ENCODE results near the gene SLC28A2.
"Not testable (repeated sequence)": the region's sequence is repeated elsewhere in the genome, so short reads cannot be mapped to it uniquely, and the experiment has no call there.

SLC28A2 gene

GRCh38 chr15:45251888-45252287 lies at the start of gene SLC28A2:
Gene SLC28A2 (plus strand): TSS chr15:45252234. CDS start chr15:45253216, 982 bp downstream.
- no peak for DNase-seq (ENCODE audit: low read depth in 4 of 4, low spot score in 1 of 4)

GRCh38 chr15:45203182-45203581 lies 48.9 kb upstream of the SLC28A2 start:
- DNase-seq (ENCODE audit: low read depth in 4 of 4, low spot score in 1 of 4) = no peak

GRCh38 chr15:45205192-45205591 lies 46.8 kb upstream of the SLC28A2 start:
- DNase-seq (ENCODE audit: low read depth in 4 of 4, low spot score in 1 of 4) = peak in 2 of 4 experiments; percentile 35 to 36

- DNase-seq (ENCODE audit: low read depth in 4 of 4, low spot score in 1 of 4) = no peak
Observed at GRCh38 chr15:45212493-45212892, 39.5 kb upstream of the SLC28A2 start.

GRCh38 chr15:45221053-45221599 lies 30.9 kb upstream of the SLC28A2 start:
- DNase-seq (ENCODE audit: low read depth in 4 of 4, low spot score in 1 of 4) = no peak

GRCh38 chr15:45221967-45222366 lies 30.1 kb upstream of the SLC28A2 start:
- no peak for DNase-seq (ENCODE audit: low read depth in 4 of 4, low spot score in 1 of 4)

- no peak for DNase-seq (ENCODE audit: low read depth in 4 of 4, low spot score in 1 of 4)
Observed at GRCh38 chr15:45224621-45225217, 27.3 kb upstream of the SLC28A2 start.

GRCh38 chr15:45225506-45226273 lies 26.3 kb upstream of the SLC28A2 start:
- no peak for DNase-seq (ENCODE audit: low read depth in 4 of 4, low spot score in 1 of 4)

GRCh38 chr15:45228931-45229330 lies 23.1 kb upstream of the SLC28A2 start:
- no peak for DNase-seq (ENCODE audit: low read depth in 4 of 4, low spot score in 1 of 4)

- no peak for DNase-seq (ENCODE audit: low read depth in 4 of 4, low spot score in 1 of 4)
Observed at GRCh38 chr15:45230245-45230965, 21.6 kb upstream of the SLC28A2 start.

GRCh38 chr15:45231132-45231531 lies 20.9 kb upstream of the SLC28A2 start:
- no peak for DNase-seq (ENCODE audit: low read depth in 4 of 4, low spot score in 1 of 4)

GRCh38 chr15:45231864-45232562 lies 20.0 kb upstream of the SLC28A2 start:
- no peak for DNase-seq (ENCODE audit: low read depth in 4 of 4, low spot score in 1 of 4)

GRCh38 chr15:45234562-45235235 lies 17.3 kb upstream of the SLC28A2 start:
- DNase-seq (ENCODE audit: low read depth in 4 of 4, low spot score in 1 of 4) = no peak

- DNase-seq (ENCODE audit: low read depth in 4 of 4, low spot score in 1 of 4) = not testable (repeated sequence)
Observed at GRCh38 chr15:45236806-45237205, 15.2 kb upstream of the SLC28A2 start.

- no peak for DNase-seq (ENCODE audit: low read depth in 4 of 4, low spot score in 1 of 4)
Observed at GRCh38 chr15:45242289-45242688, 9.7 kb upstream of the SLC28A2 start.

- DNase-seq (ENCODE audit: low read depth in 4 of 4, low spot score in 1 of 4) = no peak
Observed at GRCh38 chr15:45249125-45249780, 2.8 kb upstream of the SLC28A2 start.

GRCh38 chr15:45253330-45253729 lies 1.3 kb downstream of the SLC28A2 start:
- no peak for DNase-seq (ENCODE audit: low read depth in 4 of 4, low spot score in 1 of 4)

GRCh38 chr15:45254405-45254804 lies 2.4 kb downstream of the SLC28A2 start:
- no peak for DNase-seq (ENCODE audit: low read depth in 4 of 4, low spot score in 1 of 4)

GRCh38 chr15:45254824-45255223 lies 2.8 kb downstream of the SLC28A2 start:
- not testable (repeated sequence) for DNase-seq (ENCODE audit: low read depth in 4 of 4, low spot score in 1 of 4)

- DNase-seq (ENCODE audit: low read depth in 4 of 4, low spot score in 1 of 4) = no peak
Observed at GRCh38 chr15:45259796-45260195, 7.8 kb downstream of the SLC28A2 start.

All from stimulated activated CD4-positive, alpha-beta T cell treated with anti-CD3 and anti-CD28 coated beads, Interleukin-1b, Interleukin-23, amount 100 ng/mL, for 24 hours (primary cell).